Left kidney (tissue), 1 donor: Measurements from ENCODE around the gene MEOX2. TPM values are rescaled to one million over a fixed set of nuclear protein-coding genes. Genes with fewer than 3 reads are reported as not detected.

ENCODE experiments used
- polyA plus RNA-seq: library from polyadenylated mRNA; unstranded; fragments of 120-200 nt; gene quantifications from one replicate; pipeline ENCODE4 v1.2.1, GENCODE V29; 2013; ENCODE audit not compliant: insufficient read length

The MEOX2 gene
- polyA plus RNA-seq, 1 donor: 1.6 TPM

Other genes starting within 250 kb of the MEOX2 start
- gene AGMO, start 124.7 kb downstream of the MEOX2 start, polyA plus RNA-seq: 0.88 TPM